ENCODE measurements around the gene NDUFA12.

The NDUFA12 gene

GRCh38 chr12:94979941-94980340 lies 23.6 kb downstream of the NDUFA12 start:
- DNase-seq, result no peak

DNA sequence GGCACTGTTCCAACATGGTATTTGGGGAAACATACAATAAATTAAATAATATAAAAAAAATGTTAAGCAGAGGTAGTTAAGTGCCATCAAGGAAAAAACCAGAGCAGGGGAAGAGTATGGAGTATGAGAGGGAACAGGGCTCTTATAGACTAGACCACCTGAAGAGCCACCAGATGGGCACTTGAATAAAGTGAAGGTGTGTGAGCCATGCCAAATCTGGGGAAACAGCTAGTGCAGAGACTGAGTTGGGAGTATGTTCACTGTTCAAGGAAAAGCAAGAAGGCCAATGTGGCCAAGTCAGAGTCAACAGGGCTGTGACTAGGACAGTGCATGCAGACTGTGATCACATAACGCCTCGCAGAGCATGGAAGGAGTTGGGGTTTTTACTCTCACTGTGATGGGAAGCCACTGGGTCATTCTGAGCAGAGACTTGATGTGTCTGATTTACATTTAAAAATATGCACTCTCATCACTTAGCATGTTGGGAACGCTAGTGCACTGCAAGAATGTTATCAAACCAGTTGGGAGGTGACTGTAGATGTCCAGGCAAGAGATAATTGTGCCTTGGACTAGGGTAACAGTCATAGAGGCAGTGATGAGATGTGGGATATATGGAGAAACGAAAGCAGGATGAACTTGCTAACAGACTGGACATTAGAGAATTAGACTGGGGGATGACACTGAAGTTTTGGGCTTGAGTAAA lies 25.6 kb downstream of the NDUFA12 start:
- peak in 1 of 2 experiments; percentile 8 for DNase-seq

DNA sequence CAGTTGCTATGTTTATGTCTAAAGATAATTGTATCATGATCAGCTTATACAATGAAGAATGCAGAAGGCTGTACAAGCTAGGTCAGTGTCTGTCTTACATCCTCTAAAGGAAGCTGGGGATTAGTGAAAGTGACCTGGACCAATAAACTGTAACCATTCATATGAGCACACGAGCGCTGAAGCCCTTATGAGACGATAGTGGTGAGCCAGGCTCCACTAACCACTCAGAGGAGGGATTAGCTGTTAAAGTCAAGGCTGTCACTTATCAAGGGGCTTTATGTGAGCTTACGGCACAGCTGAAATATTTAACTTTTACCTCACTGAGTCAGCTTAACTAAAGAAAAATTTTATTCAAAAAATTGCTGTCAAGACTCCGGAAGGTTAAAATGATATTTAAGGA lies 30.3 kb downstream of the NDUFA12 start:
- no peak for DNase-seq

- no peak for DNase-seq
Measured at GRCh38 chr12:94972795-94973194, 30.7 kb downstream of the NDUFA12 start.

DNA sequence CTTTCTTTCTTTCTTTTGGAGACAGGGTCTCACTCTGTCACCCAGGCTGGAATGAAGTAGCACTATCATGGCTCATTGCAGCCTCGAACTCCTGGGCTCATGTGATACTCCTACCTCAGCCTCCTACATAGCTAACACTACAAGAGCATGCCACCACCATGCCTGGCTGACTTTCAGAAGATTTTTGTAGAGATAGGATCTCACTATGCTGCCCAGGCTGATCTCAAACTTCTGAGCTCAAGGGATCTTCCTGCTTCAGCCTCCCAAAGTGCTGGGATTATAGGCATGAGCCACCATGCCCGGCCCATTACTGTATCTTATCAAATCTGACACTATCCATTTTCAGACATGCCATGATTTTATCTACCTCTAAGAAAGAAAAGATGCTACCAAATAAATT lies 31.6 kb downstream of the NDUFA12 start:
- no peak for DNase-seq

GRCh38 chr12:94970560-94970959 lies 32.9 kb downstream of the NDUFA12 start:
- no peak for DNase-seq

- DNase-seq, result no peak
Measured at GRCh38 chr12:94969424-94969823, 34.1 kb downstream of the NDUFA12 start.

DNA sequence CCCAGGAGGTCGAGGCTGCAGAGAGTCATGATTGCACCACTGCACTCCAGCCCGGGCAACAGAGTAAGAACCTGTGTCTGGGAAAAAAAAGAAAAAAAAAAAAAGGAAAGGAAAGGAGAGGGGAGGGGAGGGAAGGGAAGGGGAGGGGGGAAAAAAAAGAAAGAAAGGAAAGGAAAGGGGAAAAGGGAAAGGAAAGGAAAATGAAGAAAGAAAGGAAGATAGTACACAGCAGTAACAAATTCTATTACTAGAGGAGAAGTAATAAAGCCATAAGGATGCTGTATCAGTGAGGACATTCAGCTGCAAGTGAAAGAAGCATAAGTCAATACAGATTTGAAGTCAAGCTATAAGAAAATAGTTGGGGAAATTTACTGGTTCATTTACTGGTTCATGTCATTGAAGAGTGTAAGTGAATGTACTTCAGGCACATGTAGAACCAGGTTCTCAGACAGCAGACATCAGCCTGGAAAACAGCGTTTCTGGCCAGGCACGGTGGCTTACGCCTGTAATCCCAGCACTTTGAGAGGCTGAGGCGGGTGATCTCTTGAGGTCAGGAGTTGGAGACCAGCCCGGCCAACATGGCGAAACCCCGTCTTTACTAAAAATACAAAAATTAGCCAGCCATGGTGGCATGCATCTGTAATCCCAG lies 37.4 kb downstream of the NDUFA12 start:
- no peak for DNase-seq

GRCh38 chr12:94963649-94964048 lies 39.8 kb downstream of the NDUFA12 start:
- DNase-seq, result no peak

DNA sequence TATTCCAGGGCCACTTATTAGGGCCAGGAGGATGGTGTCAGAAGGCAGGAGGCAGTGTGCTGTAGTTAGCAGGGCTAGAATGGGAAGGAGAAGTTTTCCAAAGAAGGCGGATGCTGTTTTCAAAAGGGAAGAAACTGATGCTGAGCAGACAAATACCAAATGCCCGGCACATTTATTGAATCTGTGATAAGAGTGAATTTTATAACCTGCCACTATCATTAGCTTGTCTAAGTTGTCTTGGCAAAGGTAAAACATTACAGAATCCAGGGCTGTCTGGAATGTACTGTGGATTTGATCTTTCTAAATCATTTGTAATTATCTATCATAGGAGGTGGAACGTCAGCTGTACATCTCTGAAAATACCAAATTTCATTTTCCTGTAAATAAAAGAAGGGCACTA lies 40.8 kb downstream of the NDUFA12 start:
- no peak for DNase-seq

DNA sequence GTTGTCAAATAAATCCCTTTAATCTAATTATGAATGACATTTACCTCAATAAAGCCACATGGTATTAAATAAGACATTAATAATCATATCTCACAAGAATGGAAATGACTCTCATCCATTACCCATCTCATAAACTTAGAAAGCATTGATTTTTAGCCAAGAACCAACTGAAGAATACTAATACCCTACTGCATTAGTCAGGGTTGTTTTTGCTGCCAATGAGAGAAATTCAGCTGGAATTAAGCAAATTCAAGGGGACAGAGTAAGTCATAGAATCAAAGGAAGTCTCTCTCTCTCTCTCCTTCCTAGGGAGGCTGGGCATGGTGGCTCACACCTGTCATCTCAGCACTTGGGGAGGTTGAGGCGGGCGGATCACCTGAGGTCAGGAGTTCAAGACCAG lies 41.6 kb downstream of the NDUFA12 start:
- no peak for DNase-seq

GRCh38 chr12:94961256-94961824 lies 42.2 kb downstream of the NDUFA12 start:
- DNase-seq, result no peak

- no peak for DNase-seq
Measured at GRCh38 chr12:94957006-94957405, 46.5 kb downstream of the NDUFA12 start.

GRCh38 chr12:94954948-94955592 lies 48.4 kb downstream of the NDUFA12 start:
- no peak for DNase-seq

- no peak for DNase-seq
Measured at GRCh38 chr12:94954029-94954685, 49.3 kb downstream of the NDUFA12 start.

DNA sequence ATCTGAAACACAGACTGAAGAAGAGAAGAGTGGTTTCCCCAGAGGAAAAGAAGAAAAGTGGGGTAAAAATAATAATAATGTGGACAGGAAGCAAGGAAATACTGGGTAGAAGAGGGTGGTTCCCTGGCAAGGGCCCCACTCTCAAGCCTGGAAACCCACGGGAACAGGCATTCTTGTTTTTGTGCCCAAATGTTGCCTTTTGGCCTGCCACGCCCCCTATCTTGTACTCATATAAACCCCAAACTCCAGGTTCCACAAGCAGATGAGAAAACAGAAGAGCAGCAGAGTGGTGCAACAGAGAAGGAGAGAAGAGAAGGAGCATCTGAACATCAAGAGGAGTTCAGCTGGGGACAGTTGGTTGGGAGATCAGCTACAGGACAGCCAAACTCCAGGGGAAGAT lies 51.2 kb downstream of the NDUFA12 start:
- no peak for DNase-seq

DNA sequence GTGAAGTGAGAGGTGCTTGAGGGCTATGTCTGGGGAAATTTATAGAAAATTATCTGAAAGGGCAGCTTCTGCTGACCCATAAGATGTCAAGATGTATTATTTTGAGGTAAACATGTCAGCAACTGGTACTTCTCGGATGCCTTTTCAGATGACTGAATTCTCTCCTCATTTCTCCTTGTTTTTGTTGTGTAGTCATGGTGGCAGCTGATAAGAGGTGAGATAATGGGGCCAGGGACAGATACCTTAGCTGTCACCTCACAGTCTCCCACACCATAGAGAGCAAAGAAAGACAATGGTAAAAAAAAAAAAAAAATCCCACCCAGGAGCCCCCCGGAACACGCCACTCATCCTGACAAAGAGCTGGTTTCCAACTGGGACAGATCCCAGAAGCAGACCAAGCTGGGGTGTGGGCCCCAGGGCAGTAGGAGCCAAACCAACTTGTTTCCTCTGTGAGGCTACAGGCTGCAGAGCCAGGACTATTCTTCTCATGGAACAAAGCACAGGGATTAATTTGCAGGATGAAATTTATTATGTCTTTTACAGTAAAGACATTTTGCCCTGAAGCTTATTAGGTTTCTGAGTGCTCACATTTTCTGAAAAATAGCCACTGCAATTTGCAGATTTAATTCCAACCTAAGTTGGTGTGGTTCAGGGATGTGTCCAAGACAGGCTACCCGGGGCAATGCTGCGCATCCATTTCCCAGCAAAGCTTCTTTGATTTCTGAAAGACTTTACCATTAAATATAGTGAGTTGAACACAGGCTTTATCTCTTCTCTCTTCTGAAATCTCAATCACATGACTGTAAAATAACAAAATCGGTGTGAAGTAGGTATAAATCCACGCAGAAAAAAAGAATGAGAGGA lies 52.2 kb downstream of the NDUFA12 start:
- DNase-seq, result no peak

GRCh38 chr12:94948232-94948810 lies 55.2 kb downstream of the NDUFA12 start:
- no peak for DNase-seq

DNA sequence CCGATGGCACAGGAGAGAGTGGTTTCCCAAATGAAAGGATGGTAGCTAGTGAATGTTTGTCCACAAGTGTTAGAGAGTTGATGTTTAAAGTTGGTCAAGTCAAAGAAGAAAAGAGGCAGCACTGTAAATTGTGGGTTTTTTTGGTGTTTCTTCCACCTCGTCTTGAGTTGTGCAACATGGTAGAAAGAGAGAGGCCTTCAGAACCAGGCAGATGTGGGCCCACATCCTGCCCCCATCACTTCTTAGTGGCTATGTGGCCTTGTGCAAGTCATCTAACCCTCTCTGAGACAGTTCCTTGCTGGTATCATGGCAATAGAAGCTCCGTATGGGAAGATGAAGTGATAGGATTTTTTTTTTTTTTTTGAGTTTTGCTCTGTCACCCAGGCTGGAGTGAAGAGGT lies 60.8 kb downstream of the NDUFA12 start:
- DNase-seq, result no peak

- DNase-seq, result no peak
Measured at GRCh38 chr12:94941440-94941862, 62.0 kb downstream of the NDUFA12 start.

DNA sequence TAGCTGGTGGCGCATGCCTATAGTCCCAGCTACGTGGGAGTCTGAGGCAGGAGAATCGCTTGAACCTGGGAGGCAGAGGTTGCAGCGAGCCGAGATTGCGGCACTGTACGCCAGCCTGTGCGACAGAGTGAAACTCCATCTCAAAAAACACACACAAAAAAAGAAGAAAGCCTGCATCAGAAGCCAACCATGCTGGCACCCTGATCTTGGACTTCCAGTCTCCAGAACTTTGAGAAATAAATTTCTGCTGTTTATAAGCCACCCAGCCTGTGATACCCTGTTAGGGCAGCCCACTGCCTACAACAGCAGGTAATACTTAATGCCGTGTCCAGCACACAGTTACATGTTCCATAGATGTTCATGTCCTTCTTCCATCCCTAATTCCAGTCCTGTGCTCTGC lies 62.7 kb downstream of the NDUFA12 start:
- no peak for DNase-seq

GRCh38 chr12:94938583-94938982 lies 64.9 kb downstream of the NDUFA12 start:
- DNase-seq, result no peak
